Mammary epithelial cell (primary cell): ENCODE results near the gene PPARD.

Source experiments
- CTCF ChIP-seq, 2 donors: IDR thresholded peaks in 1 of 2; conservative IDR thresholded peaks in 1 of 2; 2 replicates each; pipeline ENCODE4 v1.5.1; 2011 to 2012; ENCODE audit warnings: inconsistent platforms in 2 of 2, low read length in 2 of 2, mild to moderate bottlenecking in 2 of 2, control low read depth in 1 of 2, low read depth in 1 of 2; ENCODE audit not compliant: insufficient read depth in 1 of 2; ENCODE audit errors: extremely low read depth in 1 of 2
- EZH2 ChIP-seq: IDR thresholded peaks from 2 replicates; pipeline ENCODE4 v1.6.1; 2012; ENCODE audit warnings: low read length, inconsistent platforms, borderline replicate concordance

GRCh38 chr6:35473850-35474130, 131.4 kb downstream of the PPARD start:
- TF ChIP-seq CTCF (conservative IDR thresholded peaks at IDR 0.05 in 1 of 2, IDR thresholded peaks at IDR 0.05 in 1 of 2; ENCODE audit: extremely low read depth in 1 of 2, insufficient read depth in 1 of 2, low read depth in 1 of 2, low read length in 2 of 2) (no peak), EZH2 (no peak)
